Keratinocyte (primary cell): ENCODE data around the gene CRACR2B. TPM values are rescaled to one million over a fixed set of nuclear protein-coding genes. Genes with fewer than 3 reads are reported as not detected.

Experiments
- DNase-seq: peaks from one replicate; pipeline ENCODE4 v3.0.0-alpha.2; 2011; ENCODE audit warnings: low read depth, missing footprints, low spot score
- FAIRE-seq: peaks from 2 replicates; lab custom pipeline; 2011; peaks lifted over from hg19 to GRCh38; lab: Jason Lieb, UNC
- H2AFZ ChIP-seq: 2 replicates; pipeline ENCODE4 v1.6.0; 2012; ENCODE audit warnings: low read length, control low read depth, inconsistent platforms; ENCODE audit not compliant: control insufficient read depth
- H3K27ac ChIP-seq: 2 replicates; pipeline ENCODE4 v1.5.1; 2011; ENCODE audit warnings: low read length; ENCODE audit not compliant: control insufficient read depth, insufficient read depth
- H3K27me3 ChIP-seq: 3 replicates; pipeline ENCODE4 v1.6.0; 2011; ENCODE audit warnings: low read length; ENCODE audit not compliant: control insufficient read depth, insufficient read depth; ENCODE audit errors: extremely low read depth
- H3K36me3 ChIP-seq, 2 experiments: 2 replicates in 1 of 2; 3 replicates in 1 of 2; pipeline ENCODE4 v1.5.1; 2011; ENCODE audit warnings: low read length in 2 of 2, mild to moderate bottlenecking in 1 of 2; ENCODE audit not compliant: control insufficient read depth in 2 of 2, insufficient read depth in 2 of 2; ENCODE audit errors: extremely low read depth in 1 of 2
- H3K4me1 ChIP-seq: 3 replicates; pipeline ENCODE4 v1.5.1; 2011; ENCODE audit warnings: low read length; ENCODE audit not compliant: control insufficient read depth, insufficient read depth; ENCODE audit errors: extremely low read depth
- H3K4me2 ChIP-seq: 3 replicates; pipeline ENCODE4 v1.6.0; 2011; ENCODE audit warnings: low read depth, low read length; ENCODE audit not compliant: control insufficient read depth, insufficient read depth; ENCODE audit errors: extremely low read depth
- H3K4me3 ChIP-seq, 3 experiments: fragments of 200-600 bp in 1 of 3; sonication (generic) in 1 of 3; 2 replicates in 2 of 3; 3 replicates in 1 of 3; pipeline ENCODE4 v1.5.1; 2011 to 2016; ENCODE audit warnings: low read length in 3 of 3, mild to moderate bottlenecking in 3 of 3, control low read depth in 2 of 3, inconsistent platforms in 1 of 3, low read depth in 1 of 3, mixed read lengths in 1 of 3, mixed run types in 1 of 3, moderate library complexity in 1 of 3; ENCODE audit not compliant: control insufficient read depth in 2 of 3, insufficient read depth in 2 of 3; ENCODE audit errors: extremely low read depth in 1 of 3
- H3K79me2 ChIP-seq: 2 replicates; pipeline ENCODE4 v1.6.0; 2012; ENCODE audit warnings: low read length; ENCODE audit not compliant: control insufficient read depth, insufficient read depth
- H3K9ac ChIP-seq: 3 replicates; pipeline ENCODE4 v1.6.0; 2011; ENCODE audit warnings: low read length; ENCODE audit not compliant: control insufficient read depth, insufficient read depth; ENCODE audit errors: extremely low read depth
- H3K9me1 ChIP-seq: 3 replicates; pipeline ENCODE4 v1.6.0; 2011; ENCODE audit warnings: low read length; ENCODE audit not compliant: control insufficient read depth, insufficient read depth; ENCODE audit errors: extremely low read depth
- H3K9me3 ChIP-seq: 2 replicates; pipeline ENCODE4 v1.5.1; 2012; ENCODE audit warnings: low read depth, low read length; ENCODE audit not compliant: control insufficient read depth
- H4K20me1 ChIP-seq: 3 replicates; pipeline ENCODE4 v1.6.0; 2011; ENCODE audit warnings: low read length; ENCODE audit not compliant: control insufficient read depth, insufficient read depth; ENCODE audit errors: extremely low read depth
- EZH2 ChIP-seq: IDR thresholded peaks from one replicate; pipeline ENCODE4 v1.6.1; 2012; ENCODE audit warnings: inconsistent platforms, mild to moderate bottlenecking, low read length, moderate library complexity
- dilution Hi-C: fragments of 300-500 bp; cut with MboI; formaldehyde crosslinking; loops from one replicate; pipeline ENCODE4 v1.7.0; 2020; ENCODE audit warnings: low sequenced_read_pairs; ENCODE audit not compliant: extremely low pct_ligation_motif_present
- polyA plus RNA-seq, 5 experiments: library from polyadenylated mRNA; depleted of rRNA in 3 of 5; stranded (reverse) in 3 of 5; stranded (forward) in 1 of 5; unstranded in 1 of 5; fragments of >200 nt; gene quantifications; 1 replicate in 1 of 5; 2 replicates in 3 of 5; 3 replicates in 1 of 5; pipeline versions ENCODE4 v1.2.1 to v1.2.3, GENCODE V29; 2011 to 2012; ENCODE audit warnings: missing spikeins in 2 of 5, low read depth in 1 of 5, low replicate concordance in 1 of 5
- TF ChIP-seq, protein P1 (sequence below), 3 experiments: IDR thresholded peaks in 1 of 3; conservative IDR thresholded peaks in 1 of 3; optimal IDR thresholded peaks in 1 of 3; 2 replicates in 2 of 3; 3 replicates in 1 of 3; pipeline versions ENCODE3 to v1.5.1; 2011; ENCODE audit warnings: low read length in 3 of 3, mild to moderate bottlenecking in 3 of 3, moderate library complexity in 2 of 3, control low read depth in 1 of 3, inconsistent platforms in 1 of 3; ENCODE audit not compliant: insufficient read depth in 2 of 3; ENCODE audit errors: extremely low read depth in 1 of 3

The CRACR2B gene
- polyA plus RNA-seq, 1 donor (not counting 4 experiments of a cell fraction or from before 2014, with no cell fraction given): 0.17 TPM

DNA sequence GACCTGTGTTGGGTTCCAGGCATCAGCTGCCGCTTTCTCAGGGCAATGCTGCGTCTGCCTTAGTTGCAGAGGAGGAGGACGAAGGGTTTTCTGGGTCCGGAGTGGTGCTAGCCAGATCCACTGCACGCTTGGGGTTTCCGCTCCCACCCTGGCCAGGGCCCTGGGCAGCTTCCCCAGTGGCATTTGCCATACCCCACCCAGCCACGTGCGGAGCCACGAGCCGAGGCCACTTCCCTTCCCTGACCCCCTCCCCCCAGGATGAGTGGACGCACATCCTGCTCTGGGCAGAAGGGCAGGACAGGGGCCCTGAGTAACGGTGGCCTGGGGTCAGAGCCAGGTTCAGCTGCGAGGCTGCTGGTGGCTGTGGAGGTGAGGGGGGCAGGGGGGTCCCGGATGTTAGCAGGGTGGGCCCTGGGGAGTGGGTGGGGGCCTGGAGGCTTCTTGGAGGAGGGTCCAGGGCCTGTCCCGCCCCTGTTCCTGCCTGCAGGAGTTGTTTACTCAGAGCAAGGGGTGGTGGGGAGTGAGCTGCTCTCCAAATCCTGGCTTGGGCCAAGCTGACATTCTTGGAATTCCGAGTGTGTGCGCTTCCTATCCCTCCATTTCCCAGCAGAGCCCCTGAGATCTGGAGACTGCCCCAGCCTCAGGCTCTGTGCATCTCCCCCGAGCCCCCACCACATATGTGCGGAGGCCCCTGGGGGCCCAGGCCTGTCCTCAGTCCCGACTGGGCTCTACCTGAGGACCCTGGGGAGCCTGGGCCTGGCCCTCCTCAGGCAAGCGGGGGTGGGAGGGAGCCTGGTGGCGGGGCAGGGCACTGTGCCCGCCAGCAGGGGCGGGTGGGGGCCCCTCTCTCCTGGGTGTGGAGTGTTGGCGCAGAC lies 16.3 kb downstream of the CRACR2B start:
- peaks cover 62% of the 10 kb centered on the region for H3K4me1 ChIP-seq
- H3K27me3 ChIP-seq: no peaks in the 10 kb centered on the region
- H3K79me2 ChIP-seq: peaks cover 51% of the 10 kb centered on the region
- H3K9me1 ChIP-seq: peaks cover 5% of the 10 kb centered on the region
- H4K20me1 ChIP-seq: peaks cover 23% of the 10 kb centered on the region
- H3K4me3 ChIP-seq: peak overlapping the region; percentile 92 to 96 (median 95)
- H3K27ac ChIP-seq: peak overlapping the region; percentile 74
- TF ChIP-seq, protein P1, sequence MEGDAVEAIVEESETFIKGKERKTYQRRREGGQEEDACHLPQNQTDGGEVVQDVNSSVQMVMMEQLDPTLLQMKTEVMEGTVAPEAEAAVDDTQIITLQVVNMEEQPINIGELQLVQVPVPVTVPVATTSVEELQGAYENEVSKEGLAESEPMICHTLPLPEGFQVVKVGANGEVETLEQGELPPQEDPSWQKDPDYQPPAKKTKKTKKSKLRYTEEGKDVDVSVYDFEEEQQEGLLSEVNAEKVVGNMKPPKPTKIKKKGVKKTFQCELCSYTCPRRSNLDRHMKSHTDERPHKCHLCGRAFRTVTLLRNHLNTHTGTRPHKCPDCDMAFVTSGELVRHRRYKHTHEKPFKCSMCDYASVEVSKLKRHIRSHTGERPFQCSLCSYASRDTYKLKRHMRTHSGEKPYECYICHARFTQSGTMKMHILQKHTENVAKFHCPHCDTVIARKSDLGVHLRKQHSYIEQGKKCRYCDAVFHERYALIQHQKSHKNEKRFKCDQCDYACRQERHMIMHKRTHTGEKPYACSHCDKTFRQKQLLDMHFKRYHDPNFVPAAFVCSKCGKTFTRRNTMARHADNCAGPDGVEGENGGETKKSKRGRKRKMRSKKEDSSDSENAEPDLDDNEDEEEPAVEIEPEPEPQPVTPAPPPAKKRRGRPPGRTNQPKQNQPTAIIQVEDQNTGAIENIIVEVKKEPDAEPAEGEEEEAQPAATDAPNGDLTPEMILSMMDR (optimal IDR thresholded peaks at IDR 0.05 in 1 of 3, IDR thresholded peaks at IDR 0.05 in 1 of 3, conservative IDR thresholded peaks at IDR 0.05 in 1 of 3; ENCODE audit: extremely low read depth in 1 of 3, insufficient read depth in 2 of 3, low read length in 3 of 3): peak in 1 of 3 experiments; percentile 5
- TF ChIP-seq EZH2: no peak
- DNase-seq (no peak), FAIRE-seq (peak; percentile 60)
- H3K9me3 ChIP-seq: no peaks in the 10 kb centered on the region
- peaks cover 6 to 20% of the 10 kb centered on the region in 2 experiments for H3K36me3 ChIP-seq
- dilution Hi-C loops: no loop called here
- H3K9ac ChIP-seq: peak overlapping the region; percentile 90
- H2AFZ ChIP-seq: no peak overlapping the region
- peak overlapping the region; percentile 90 for H3K4me2 ChIP-seq

DNA sequence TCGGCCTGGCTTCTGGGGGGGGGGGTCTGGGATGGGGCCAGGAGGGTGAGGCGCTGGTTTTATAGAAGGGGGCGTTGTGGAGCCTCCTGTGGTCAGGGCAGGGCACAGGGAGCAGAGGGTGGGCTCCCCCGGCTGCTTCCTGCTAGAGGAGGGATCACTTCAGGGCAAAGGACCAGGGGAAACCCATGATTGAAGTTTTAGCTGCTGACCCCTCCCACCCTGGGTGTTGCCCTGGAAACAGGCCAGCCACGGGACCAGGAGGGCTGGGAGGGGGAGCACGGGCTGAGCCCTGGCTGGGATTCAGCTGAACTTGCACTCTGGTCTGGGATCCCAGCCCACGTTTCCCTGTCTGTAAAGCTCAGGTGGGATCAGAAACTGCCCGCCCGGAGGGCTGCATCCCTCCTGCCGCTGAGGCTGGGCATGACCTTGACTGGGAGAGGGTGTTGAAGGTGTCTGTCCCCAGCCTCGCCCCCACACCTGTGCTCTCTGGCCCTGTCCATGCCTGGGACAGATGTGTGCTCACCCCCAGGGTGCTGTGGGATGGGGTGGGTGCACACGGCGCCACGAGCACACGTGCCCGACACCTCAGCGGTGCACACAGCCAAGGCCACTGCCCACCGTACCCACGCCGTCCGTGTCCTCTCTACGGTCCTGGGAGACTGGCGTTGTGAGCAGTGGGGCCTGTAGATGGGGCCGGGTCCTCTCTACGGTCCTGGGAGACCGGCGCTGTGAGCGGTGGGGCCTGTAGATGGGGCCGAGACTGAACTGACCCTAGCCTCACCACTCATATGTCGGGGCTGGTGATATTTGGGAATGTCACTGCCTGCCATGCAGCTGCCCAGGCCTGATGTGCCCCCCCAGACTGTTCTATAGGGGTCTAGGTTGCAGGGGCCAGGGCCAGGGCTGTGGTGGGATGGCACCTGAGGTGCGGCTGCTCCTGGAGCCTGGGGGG lies 17.2 kb downstream of the CRACR2B start:
- Histone ChIP-seq H3K9me3 (no peaks in the 10 kb centered on the region), H3K9me1 (peaks cover 5% of the 10 kb centered on the region), H3K4me2 (peak overlapping the region; percentile 90), H3K27ac (peak overlapping the region; percentile 88), H3K4me3 (peak overlapping the region; percentile 36 to 96 (median 95)), H2AFZ (no peak overlapping the region), H3K4me1 (peaks cover 61% of the 10 kb centered on the region), H4K20me1 (peaks cover 21% of the 10 kb centered on the region), H3K79me2 (peaks cover 46% of the 10 kb centered on the region), H3K27me3 (no peaks in the 10 kb centered on the region), H3K36me3 (peaks cover 1 to 17% of the 10 kb centered on the region in 2 experiments), H3K9ac (peak overlapping the region; percentile 77)
- DNase-seq: no peak
- peak; percentile 76 for FAIRE-seq
- TF ChIP-seq EZH2: no peak
- TF ChIP-seq, protein P1 (optimal IDR thresholded peaks at IDR 0.05 in 1 of 3, IDR thresholded peaks at IDR 0.05 in 1 of 3, conservative IDR thresholded peaks at IDR 0.05 in 1 of 3; ENCODE audit: extremely low read depth in 1 of 3, insufficient read depth in 2 of 3, low read length in 3 of 3): peak in 1 of 3 experiments; percentile 1
- dilution Hi-C loops: no loop called here
